Ramos (cell line): ENCODE measurements around the gene LRRC59.
"Not testable (repeated sequence)": the region's sequence is repeated elsewhere in the genome, so short reads cannot be mapped to it uniquely, and the experiment has no call there.

ENCODE experiments used
- in situ Hi-C: fragments of 300-500 bp; cut with MboI; formaldehyde crosslinking; loops from one replicate; pipeline ENCODE4 v1.14.3; 2022; ENCODE audit warnings: low sequenced_read_pairs; ENCODE audit not compliant: unreplicated experiment

LRRC59 gene

GRCh38 chr17:50397111-50397918, at the start of gene LRRC59:
Gene LRRC59 (minus strand): TSS chr17:50397523. CDS start chr17:50397317, 206 bp downstream.
- in situ Hi-C loops, result no loop called here

GRCh38 chr17:50445730-50446325, 48.5 kb upstream of the LRRC59 start:
- in situ Hi-C loops, result no loop called here

DNA sequence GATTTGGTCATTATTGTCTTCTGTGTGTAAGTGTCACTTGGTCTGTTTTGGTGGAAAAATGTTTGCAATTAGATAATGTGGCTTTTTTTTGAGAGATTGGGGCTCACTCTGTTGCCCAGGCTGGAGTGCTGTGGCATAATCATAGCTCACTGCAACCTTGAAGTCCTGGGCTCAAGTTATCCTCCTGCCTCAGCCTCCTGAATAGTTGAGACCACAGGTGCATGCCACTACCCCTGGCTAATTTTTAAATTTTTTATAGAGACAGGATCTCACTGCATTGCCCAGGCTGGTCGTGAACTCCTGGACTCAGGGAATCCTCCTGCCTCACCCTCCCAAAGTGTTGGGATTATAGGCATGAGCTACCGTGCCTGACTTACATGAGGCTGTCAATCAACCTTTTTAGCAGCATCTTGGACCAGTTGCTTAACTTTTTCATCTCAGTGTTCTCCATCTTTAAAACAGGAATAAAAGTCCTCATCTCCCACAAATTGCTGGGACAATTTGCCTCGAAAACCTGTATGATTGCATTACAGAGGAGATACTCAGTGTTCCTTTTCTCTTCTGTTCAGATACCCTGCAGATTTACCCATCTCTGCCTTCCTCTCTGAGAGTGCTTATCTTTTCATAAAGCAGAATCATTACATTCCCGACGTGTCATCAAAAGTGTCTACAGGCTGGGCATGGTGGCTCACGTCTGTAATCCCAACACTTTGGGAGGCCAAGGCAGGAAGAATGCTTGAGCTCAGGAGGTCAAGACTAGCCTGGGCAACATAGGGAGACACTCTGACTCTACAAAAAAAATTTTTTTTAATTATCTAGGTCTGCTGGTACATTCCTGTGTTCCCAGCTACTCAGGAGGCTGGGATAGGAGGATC, 47.8 kb upstream of the LRRC59 start:
- in situ Hi-C loops, result no loop called here

DNA sequence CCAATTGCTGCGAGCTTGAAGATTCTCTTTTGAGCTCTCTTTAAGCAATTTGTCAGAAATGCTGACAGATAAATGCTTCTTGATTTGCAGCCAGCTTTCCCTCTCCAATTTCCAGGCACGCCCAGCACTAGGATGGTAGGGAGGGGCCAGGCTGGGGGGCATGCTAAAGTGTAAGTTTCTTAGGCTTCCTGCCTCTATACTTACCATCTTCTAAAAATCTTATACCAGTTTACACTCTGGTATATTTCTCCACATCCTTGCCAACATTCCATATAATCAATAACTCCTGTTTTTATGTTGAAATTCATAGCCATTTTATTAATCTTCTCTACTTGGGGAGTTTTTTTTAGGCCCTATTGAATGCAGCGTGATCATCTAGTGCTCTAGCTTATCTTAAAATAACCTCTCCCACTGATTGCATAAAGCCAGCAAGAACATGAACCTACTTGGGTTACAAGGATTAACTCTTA, 46.2 kb upstream of the LRRC59 start:
- in situ Hi-C loops, result no loop called here

GRCh38 chr17:50440838-50441829, 43.8 kb upstream of the LRRC59 start:
- in situ Hi-C loops, result no loop called here

DNA sequence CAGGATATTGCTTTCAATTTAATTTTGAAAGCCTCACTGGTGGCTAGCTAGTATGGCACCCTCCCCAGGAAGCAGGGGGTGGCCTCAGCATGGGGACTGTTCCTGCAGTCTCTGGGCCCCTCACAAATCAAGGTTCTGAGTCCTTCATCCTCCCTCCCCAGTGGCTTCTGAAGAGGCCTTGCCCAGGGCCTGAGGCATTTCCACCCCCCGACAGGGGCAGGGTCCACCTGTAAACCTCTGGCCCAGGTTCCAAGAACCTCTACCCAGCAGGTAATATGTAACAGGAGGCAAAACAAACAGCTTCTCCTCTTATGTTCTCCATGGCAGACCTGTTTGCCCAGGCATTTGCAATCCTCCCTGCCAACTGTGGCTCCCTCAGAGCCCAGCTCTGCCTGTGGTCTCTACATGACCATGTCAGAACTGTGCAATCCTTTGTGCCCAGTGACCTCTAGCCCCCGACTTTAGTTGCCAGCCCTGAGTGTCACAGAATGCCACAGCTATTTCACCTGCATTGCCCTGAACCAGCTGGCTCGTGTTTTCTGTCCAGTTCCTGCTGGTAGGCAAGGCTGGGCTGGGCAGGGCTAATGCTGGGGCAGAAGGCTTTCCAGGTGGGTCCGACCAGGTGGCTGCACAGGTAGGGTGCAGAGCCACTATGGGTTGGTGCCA, 43.0 kb upstream of the LRRC59 start:
- in situ Hi-C loops, result no loop called here

- in situ Hi-C loops, result no loop called here
These were observed 41.7 kb upstream of the LRRC59 start for GRCh38 chr17:50439008-50439407.

DNA sequence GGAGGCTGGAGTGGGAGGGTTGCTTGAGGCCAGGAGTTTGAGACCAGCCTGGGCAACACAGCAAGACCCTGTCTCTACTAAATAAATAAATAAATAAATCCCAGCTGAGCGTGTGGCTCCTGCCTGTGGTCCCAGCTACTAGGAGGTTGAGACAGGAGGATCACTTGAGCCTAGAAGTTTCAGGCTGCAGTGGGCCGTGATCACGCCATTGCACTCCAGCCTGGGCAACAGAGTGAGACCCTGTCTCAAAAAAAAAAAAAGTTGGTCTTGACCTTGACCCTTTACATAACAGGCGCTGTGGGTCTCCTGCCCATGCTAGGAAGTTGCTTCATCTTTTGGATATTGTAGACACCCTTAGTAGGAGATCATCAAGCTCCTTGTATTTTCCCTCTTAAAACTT, 40.1 kb upstream of the LRRC59 start:
- in situ Hi-C loops, result no loop called here

DNA sequence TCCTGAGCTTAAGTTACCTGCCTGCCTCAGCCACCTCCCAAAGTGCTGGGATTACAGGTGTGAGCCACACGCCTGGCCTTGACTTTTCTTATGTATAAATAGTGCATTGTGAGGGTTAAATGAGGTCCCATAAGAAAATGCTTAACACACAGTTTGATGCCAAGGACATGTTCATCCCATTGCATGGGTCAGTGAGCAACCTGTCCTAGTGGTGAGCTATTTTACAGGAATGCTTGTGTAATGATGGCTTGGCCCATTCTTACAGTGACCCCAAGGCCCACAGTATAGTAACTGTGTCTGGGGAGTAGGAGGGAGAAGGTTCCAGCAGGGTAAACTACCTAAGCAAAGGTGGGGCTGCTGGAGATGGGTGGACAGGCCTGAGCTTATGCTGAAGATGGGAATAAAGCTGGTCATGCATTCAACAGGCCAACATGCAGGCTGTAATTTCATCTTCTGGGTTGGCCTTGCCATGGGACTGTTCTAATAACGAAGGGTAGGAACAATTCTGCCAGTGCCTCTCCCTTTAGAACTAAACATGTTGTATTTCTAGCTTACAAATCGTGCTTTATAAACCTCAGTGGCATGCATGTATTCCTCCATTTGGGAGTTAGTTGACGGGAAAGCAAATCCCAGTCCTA, 34.9 kb upstream of the LRRC59 start:
- in situ Hi-C loops, result no loop called here

DNA sequence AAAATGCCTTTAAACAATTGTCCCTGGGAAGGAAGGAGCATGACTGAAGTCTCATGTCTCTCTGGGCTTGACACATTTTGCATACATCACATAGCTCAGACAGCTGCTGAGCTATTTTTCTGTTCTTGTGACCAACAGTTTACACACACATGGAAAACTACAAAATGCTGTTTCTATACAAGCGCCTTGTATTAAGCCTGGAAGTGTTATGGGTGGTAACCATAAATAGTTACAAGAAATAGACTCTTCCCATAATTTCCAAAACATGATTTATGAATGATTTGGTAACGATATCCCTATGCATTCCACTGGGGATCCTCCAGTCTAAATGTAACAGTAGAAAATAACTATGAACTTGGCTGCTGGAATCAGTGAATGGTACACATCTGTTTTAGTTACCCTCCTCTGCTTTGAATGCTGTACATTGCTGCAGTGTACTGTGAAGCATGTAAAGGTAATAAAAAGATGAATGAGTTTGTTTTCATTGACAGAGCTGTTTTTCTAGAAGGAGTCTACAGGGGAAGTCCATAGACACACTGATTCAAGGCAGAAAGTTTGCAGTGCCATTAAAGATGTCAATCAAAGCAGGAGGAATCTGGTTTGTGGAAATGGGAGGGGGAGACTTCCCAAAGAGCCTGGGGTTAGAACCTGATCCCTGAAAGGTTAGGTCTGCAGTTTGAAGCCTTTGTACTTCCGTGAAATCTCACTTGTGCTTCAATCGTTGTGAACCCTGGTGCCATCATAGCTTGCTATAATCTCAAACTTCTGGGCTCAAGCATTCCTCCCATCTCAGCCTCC, 33.7 kb upstream of the LRRC59 start:
- in situ Hi-C loops, result no loop called here

- in situ Hi-C loops, result no loop called here
These were observed 32.5 kb upstream of the LRRC59 start for GRCh38 chr17:50429793-50430192.

- in situ Hi-C loops, result no loop called here
These were observed 31.6 kb upstream of the LRRC59 start for GRCh38 chr17:50428831-50429424.

GRCh38 chr17:50428126-50428525, 30.8 kb upstream of the LRRC59 start:
- in situ Hi-C loops, result not testable (repeated sequence)

- in situ Hi-C loops, result no loop called here
These were observed 29.8 kb upstream of the LRRC59 start for GRCh38 chr17:50426814-50427787.

GRCh38 chr17:50426472-50426782, 29.1 kb upstream of the LRRC59 start:
- in situ Hi-C loops, result no loop called here

GRCh38 chr17:50425682-50426471, 28.6 kb upstream of the LRRC59 start, which contains the start of gene ACSF2:
Gene ACSF2 (plus strand): TSS chr17:50426218. CDS start chr17:50426262, 44 bp downstream.
- in situ Hi-C loops, result no loop called here
